Ishikawa (cell line): ENCODE results near the gene OR1D2.

Source experiments
- CEBPB ChIP-seq: IDR thresholded peaks from 2 replicates; pipeline ENCODE4 v1.6.1; 2012
- EGR1 ChIP-seq: IDR thresholded peaks from 2 replicates; pipeline ENCODE4 v1.6.1; 2012
- EP300 ChIP-seq: IDR thresholded peaks from 2 replicates; pipeline ENCODE4 v1.6.1; 2012; ENCODE audit warnings: borderline replicate concordance
- FOXM1 ChIP-seq: IDR thresholded peaks from 2 replicates; pipeline ENCODE4 v1.6.1; 2012; ENCODE audit warnings: low read depth, borderline replicate concordance
- NFIC ChIP-seq: IDR thresholded peaks from 2 replicates; pipeline ENCODE4 v1.6.1; 2012
- RAD21 ChIP-seq: IDR thresholded peaks from 2 replicates; pipeline ENCODE4 v1.6.1; 2012; ENCODE audit warnings: low read depth
- TAF1 ChIP-seq: IDR thresholded peaks from 2 replicates; pipeline ENCODE4 v1.6.1; 2012; ENCODE audit warnings: low read depth, mild to moderate bottlenecking
- TCF12 ChIP-seq: IDR thresholded peaks from 2 replicates; pipeline ENCODE4 v1.6.1; 2012; ENCODE audit warnings: low read depth
- TEAD4 ChIP-seq: IDR thresholded peaks from 2 replicates; pipeline ENCODE4 v1.6.1; 2012
- YY1 ChIP-seq: IDR thresholded peaks from 2 replicates; pipeline ENCODE4 v1.6.1; 2012; ENCODE audit warnings: low read depth
- ZBTB7A ChIP-seq: IDR thresholded peaks from 2 replicates; pipeline ENCODE4 v1.6.1; 2012; ENCODE audit warnings: low read depth
- TF ChIP-seq, protein P1 (sequence below): IDR thresholded peaks from 2 replicates; pipeline ENCODE4 v1.6.1; 2012

Gene OR1D2

DNA sequence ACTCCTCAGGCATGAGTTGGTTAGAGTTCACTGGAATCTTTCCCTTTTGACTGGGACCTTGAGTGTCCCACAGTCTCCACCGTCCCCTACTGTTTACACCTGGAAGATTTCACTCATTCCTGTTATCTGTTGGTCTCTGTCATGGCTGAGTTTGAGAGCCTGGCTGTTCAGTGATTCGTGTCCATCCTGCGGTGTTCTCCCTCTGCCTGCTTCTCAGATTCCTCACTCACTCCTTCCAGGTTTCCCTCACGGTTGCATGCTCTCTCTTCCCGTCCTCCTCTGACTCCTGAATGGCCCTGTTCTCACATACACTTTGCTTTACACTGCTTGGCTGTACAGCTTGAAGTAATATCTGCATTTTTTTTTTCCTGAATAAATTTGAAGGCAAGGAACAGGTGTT, 65.3 kb downstream of the OR1D2 start:
- no peak for TF ChIP-seq FOXM1
- no peak for TF ChIP-seq TAF1
- no peak for TF ChIP-seq TCF12
- TF ChIP-seq, protein P1, sequence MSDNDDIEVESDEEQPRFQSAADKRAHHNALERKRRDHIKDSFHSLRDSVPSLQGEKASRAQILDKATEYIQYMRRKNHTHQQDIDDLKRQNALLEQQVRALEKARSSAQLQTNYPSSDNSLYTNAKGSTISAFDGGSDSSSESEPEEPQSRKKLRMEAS: no peak
- no peak for TF ChIP-seq EP300
- TF ChIP-seq ZBTB7A: no peak
- TF ChIP-seq EGR1: no peak
- no peak for TF ChIP-seq RAD21
- no peak for TF ChIP-seq TEAD4
- TF ChIP-seq YY1: no peak
- no peak for TF ChIP-seq CEBPB
- TF ChIP-seq NFIC: no peak
